CD4-positive, CD25-positive, alpha-beta regulatory T cell (primary cell): ENCODE measurements around the gene COL6A2. TPM values are rescaled to one million over a fixed set of nuclear protein-coding genes. Genes with fewer than 3 reads are reported as not detected.
"Not testable (repeated sequence)": the region's sequence is repeated elsewhere in the genome, so short reads cannot be mapped to it uniquely, and the experiment has no call there.

ENCODE experiments used
- ATAC-seq, 2 donors: fragments of 150-1000 bp; cut with Tn5 transposase; one replicate each; pipeline ENCODE4 v1.10.0; 2021; ENCODE audit warnings: low read depth in 2 of 2, moderate number of reproducible peaks in 2 of 2, moderate library complexity in 1 of 2
- DNase-seq, 3 donors: peaks; one replicate each; pipeline versions ENCODE4 v3.0.0 to v3.0.0-alpha.2; 2012 to 2022; ENCODE audit warnings: mixed read lengths in 1 of 3
- H3K27ac ChIP-seq: one replicate; pipeline ENCODE4 v1.7.0; 2013; ENCODE audit warnings: mild to moderate bottlenecking, low read length; ENCODE audit not compliant: insufficient read depth, poor library complexity, severe bottlenecking
- H3K27me3 ChIP-seq: one replicate; pipeline ENCODE4 v1.7.0; 2013; ENCODE audit warnings: low read length; ENCODE audit not compliant: control insufficient read depth, insufficient read depth
- H3K36me3 ChIP-seq: one replicate; pipeline ENCODE4 v1.7.0; 2013; ENCODE audit warnings: mild to moderate bottlenecking, low read length, moderate library complexity; ENCODE audit not compliant: control insufficient read depth, insufficient read depth
- H3K4me1 ChIP-seq: 2 replicates; pipeline ENCODE4 v1.7.0; 2013; ENCODE audit warnings: mild to moderate bottlenecking, low read length; ENCODE audit not compliant: insufficient read depth, control insufficient read depth, poor library complexity, severe bottlenecking
- H3K4me3 ChIP-seq: one replicate; pipeline ENCODE4 v1.7.0; 2013; ENCODE audit warnings: low read depth, mild to moderate bottlenecking, low read length, moderate library complexity
- H3K9me3 ChIP-seq, 2 experiments: 1 replicate in 1 of 2; 2 replicates in 1 of 2; pipeline ENCODE4 v1.7.0; 2013; ENCODE audit warnings: low read length in 2 of 2, mild to moderate bottlenecking in 1 of 2, moderate library complexity in 1 of 2; ENCODE audit not compliant: control insufficient read depth in 2 of 2
- H3K27ac Mint-ChIP-seq, 3 donors: one replicate each; pipeline ENCODE4 v1.8.0; 2020 to 2022; ENCODE audit warnings: mild to moderate bottlenecking in 3 of 3, mixed read lengths in 3 of 3, moderate library complexity in 2 of 3
- H3K27me3 Mint-ChIP-seq: one replicate; pipeline ENCODE4 v1.8.0; 2022; ENCODE audit warnings: mild to moderate bottlenecking, mixed read lengths
- H3K36me3 Mint-ChIP-seq: one replicate; pipeline ENCODE4 v1.8.0; 2020; ENCODE audit warnings: mixed read lengths
- H3K4me1 Mint-ChIP-seq, 4 donors: one replicate each; pipeline ENCODE4 v1.8.0; 2020 to 2022; ENCODE audit warnings: mixed read lengths in 4 of 4, mild to moderate bottlenecking in 1 of 4
- H3K4me3 Mint-ChIP-seq, 4 donors: one replicate each; pipeline ENCODE4 v1.8.0; 2020 to 2022; ENCODE audit warnings: mild to moderate bottlenecking in 4 of 4, mixed read lengths in 4 of 4, moderate library complexity in 3 of 4
- H3K9me3 Mint-ChIP-seq, 7 donors: one replicate each; pipeline ENCODE4 v1.8.0; 2020 to 2022; ENCODE audit warnings: mixed read lengths in 7 of 7, mild to moderate bottlenecking in 3 of 7, moderate library complexity in 2 of 7
- polyA plus RNA-seq, 4 donors: library from polyadenylated mRNA; unstranded; fragments of 300-500 nt; fragmentation: Illumina TruSeq; gene quantifications; one replicate each; pipeline ENCODE4 v1.2.3, GENCODE V29; 2021
- total RNA-seq: library from RNA; stranded (reverse); gene quantifications from one replicate; pipeline ENCODE4 v1.2.3, GENCODE V29; 2022

COL6A2 gene
- total and polyA plus RNA-seq, 5 donors from 2014 or later: 0.08 to 12.9 (median 1.3) TPM

DNA sequence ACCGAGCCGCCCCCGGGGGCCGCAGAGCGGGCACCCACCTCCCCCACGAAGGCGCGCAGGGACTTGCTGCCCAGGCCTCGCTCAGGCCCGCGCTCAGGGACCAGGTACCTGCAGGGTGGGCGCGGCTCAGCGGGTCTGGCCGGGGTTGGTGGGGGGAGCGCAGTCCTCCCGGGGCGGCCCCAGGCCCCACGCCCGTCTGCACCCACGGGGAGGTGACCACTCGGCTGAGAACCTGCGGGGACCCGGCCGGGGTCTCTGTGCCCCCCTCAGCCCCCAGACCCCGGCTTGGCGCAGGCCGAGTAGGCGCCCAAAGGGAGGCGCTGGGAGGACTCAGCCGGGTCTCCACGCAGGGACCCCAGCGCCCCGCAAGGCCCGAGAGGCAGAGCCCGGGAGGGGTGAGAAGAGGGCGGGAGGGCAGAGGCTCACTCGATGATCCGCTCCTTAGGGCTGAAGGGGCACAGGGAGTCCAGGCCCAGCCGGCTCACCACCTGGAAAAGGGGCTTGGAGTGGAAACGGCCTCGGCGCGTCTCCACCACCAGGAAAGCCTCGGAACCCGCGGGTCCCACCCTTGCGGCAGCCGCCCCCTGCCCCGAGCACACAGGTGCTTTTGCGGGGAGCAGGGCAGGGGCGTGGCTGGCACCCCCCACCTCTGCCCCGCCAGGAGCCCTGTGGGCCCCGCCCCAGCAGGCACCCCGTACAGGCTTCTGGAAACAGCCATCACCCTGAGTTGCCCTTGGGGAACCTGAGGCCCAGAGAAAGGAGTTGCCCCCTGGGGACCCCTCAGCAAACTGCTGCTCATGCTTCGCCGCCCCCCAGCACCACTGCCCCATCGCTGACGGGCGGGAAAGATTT, 48.2 kb downstream of the COL6A2 start:
- Mint-ChIP-seq H3K36me3 (no peaks in the 10 kb centered on the region), H3K4me3 (no peak overlapping the region), H3K27me3 (no peaks in the 10 kb centered on the region), H3K27ac (peak overlapping the region in 1 of 3 donors; percentile 48), H3K9me3 (no peaks in the 10 kb centered on the region), H3K4me1 (peaks cover 0 to 11% (median 6%) of the 10 kb centered on the region in 4 donors)
- DNase-seq: no peak
- H3K4me3 ChIP-seq: no peak overlapping the region
- no peaks in the 10 kb centered on the region for H3K27me3 ChIP-seq
- H3K9me3 ChIP-seq: no peaks in the 10 kb centered on the region
- H3K4me1 ChIP-seq: peaks cover 7% of the 10 kb centered on the region
- no peak for ATAC-seq
- H3K27ac ChIP-seq: no peak overlapping the region
- H3K36me3 ChIP-seq: no peaks in the 10 kb centered on the region

DNA sequence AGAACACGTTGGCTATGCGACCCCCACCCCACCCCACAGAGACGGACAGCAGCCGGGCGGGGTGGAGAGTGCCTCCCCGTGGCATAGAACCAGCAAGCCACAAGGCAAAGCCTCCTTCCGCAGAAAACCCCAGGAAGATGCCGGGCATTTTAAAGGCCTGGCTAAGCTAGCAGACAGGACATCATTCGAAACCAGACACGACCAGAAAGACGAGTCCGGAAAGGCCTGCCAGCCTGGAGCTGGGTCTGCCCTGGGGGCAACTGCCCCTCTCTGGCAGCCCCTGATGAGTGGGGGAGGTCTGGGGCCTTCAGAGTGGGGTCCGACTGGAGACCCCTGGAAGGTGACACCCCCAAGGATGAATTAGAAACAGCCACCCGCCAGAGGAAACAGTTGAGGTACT, 48.9 kb downstream of the COL6A2 start:
- ATAC-seq (no peak), DNase-seq (no peak)
- Mint-ChIP-seq H3K27me3 (no peaks in the 10 kb centered on the region), H3K9me3 (no peaks in the 10 kb centered on the region), H3K4me1 (peaks cover 0 to 11% (median 6%) of the 10 kb centered on the region in 4 donors), H3K4me3 (no peak overlapping the region), H3K36me3 (no peaks in the 10 kb centered on the region), H3K27ac (no peak overlapping the region)
- Histone ChIP-seq H3K9me3 (no peaks in the 10 kb centered on the region), H3K4me3 (no peak overlapping the region), H3K27ac (no peak overlapping the region), H3K4me1 (peaks cover 7% of the 10 kb centered on the region), H3K36me3 (no peaks in the 10 kb centered on the region), H3K27me3 (no peaks in the 10 kb centered on the region)

DNA sequence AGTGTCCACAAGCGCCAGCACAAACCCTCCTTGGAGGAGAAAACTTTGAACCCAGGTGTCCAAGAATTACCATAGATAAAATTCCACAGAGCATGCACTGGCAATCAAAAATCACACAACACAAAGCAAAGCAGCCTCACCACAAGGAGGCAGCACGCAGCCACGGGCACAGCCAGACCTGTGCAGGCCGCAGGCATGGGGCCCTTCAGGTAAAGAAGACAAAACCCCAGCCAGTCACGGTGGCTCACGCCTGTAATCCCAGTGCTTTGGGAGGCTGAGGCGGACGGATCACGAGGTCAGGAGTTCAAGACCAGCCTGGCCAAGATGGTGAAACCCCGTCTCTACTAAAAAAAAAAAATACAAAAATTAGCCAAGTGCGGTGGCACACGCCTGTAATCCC, 49.5 kb downstream of the COL6A2 start:
- not testable (repeated sequence) for H3K27ac ChIP-seq, H3K27me3 ChIP-seq, H3K4me3 ChIP-seq, ATAC-seq, H3K9me3 ChIP-seq, H3K36me3 Mint-ChIP-seq, H3K9me3 Mint-ChIP-seq, H3K4me1 ChIP-seq, H3K4me3 Mint-ChIP-seq, H3K36me3 ChIP-seq, H3K27ac Mint-ChIP-seq, H3K27me3 Mint-ChIP-seq
- peaks cover 0 to 11% (median 6%) of the 10 kb centered on the region in 4 donors for H3K4me1 Mint-ChIP-seq
- peak in 2 of 3 donors; percentile 34 to 66 for DNase-seq

DNA sequence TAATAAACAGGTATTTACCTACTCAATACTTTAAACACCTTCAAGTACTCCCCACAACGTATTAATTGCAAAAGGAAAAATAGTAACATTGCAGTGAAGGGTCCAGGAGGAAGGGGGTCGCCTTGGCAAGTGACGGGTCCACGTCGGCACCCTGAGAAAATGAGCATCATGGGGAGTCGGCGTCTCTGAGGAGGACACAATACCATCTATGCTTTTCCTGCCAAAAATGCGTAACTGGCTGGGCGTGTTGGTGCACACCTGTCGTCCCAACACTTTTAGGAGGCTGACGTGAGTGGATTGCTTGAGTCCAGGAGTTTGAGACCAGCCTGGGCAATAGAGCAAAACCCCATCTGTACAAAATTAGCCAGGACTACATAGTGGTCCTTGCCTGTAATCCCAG, 50.2 kb downstream of the COL6A2 start:
- no peaks in the 10 kb centered on the region for H3K36me3 ChIP-seq
- Mint-ChIP-seq H3K27me3 (no peaks in the 10 kb centered on the region), H3K4me1 (peaks cover 0 to 14% (median 6%) of the 10 kb centered on the region in 4 donors), H3K27ac (no peak overlapping the region), H3K9me3 (no peaks in the 10 kb centered on the region), H3K36me3 (no peaks in the 10 kb centered on the region), H3K4me3 (no peak overlapping the region)
- ATAC-seq (no peak), DNase-seq (no peak)
- no peak overlapping the region for H3K4me3 ChIP-seq
- H3K27ac ChIP-seq: no peak overlapping the region
- no peaks in the 10 kb centered on the region for H3K27me3 ChIP-seq
- no peaks in the 10 kb centered on the region for H3K9me3 ChIP-seq
- peaks cover 7% of the 10 kb centered on the region for H3K4me1 ChIP-seq

DNA sequence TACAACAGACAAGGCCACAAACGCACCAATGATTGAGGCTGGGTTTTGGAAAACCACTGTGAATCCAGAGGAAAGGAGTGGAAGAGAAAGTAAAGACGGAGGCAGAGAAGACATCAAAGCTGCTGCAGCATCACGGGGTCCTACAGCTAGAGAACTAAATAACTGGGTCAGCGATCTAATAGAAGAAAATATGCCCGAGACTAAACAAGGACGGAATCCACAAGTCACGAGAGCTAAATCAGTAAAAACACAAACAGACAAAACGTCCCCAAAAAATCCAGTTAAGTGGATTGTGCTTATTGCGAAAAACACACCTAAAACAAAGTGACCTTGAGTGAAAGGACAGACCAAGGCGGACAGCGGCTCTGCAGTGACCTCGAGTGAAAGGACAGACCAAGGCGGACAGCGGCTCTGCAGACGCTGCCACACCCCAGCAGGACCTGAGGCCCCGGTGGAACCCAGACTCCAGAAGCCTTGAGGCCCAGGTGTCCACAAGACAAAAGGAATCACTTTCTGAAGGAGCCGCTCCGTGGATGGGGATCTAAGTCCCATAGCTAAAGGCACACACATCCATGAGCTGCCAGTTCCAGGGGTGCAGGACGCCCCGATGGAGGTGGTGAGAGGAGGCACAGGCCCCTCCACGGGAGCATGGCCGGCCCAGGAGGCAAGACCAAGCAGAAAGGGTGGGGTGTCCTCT, 51.4 kb downstream of the COL6A2 start:
- no peaks in the 10 kb centered on the region for H3K9me3 ChIP-seq
- DNase-seq (no peak), ATAC-seq (no peak)
- Mint-ChIP-seq H3K4me3 (no peak overlapping the region), H3K36me3 (no peaks in the 10 kb centered on the region), H3K9me3 (no peaks in the 10 kb centered on the region), H3K27ac (no peak overlapping the region), H3K4me1 (peaks cover 0 to 6% (median 2%) of the 10 kb centered on the region in 4 donors), H3K27me3 (no peaks in the 10 kb centered on the region)
- no peak overlapping the region for H3K4me3 ChIP-seq
- H3K27ac ChIP-seq: no peak overlapping the region
- H3K36me3 ChIP-seq: no peaks in the 10 kb centered on the region
- H3K27me3 ChIP-seq: no peaks in the 10 kb centered on the region
- no peaks in the 10 kb centered on the region for H3K4me1 ChIP-seq

DNA sequence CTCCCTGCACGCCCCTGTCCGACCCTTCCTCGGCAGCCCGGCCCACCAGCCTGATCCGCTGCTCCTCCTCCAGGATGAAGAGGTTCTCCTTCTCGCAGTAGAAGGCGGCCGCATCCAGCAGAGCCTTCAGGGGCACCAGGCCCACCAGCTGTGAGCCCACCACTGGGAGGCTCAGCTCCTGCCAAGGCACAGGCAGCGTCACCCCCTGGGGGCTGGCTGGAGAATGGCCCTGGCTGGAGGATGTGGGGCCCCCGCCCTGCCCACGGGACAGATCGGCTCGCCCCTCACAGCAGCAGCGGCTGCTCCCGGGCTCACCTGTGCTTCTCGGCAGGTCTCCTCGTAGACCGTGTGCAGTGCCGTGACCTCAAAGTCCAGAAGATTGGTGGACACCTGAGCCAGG, 52.2 kb downstream of the COL6A2 start:
- Mint-ChIP-seq H3K27ac (no peak overlapping the region), H3K4me1 (peaks cover 0 to 5% (median 1%) of the 10 kb centered on the region in 4 donors), H3K9me3 (no peaks in the 10 kb centered on the region), H3K4me3 (no peak overlapping the region), H3K27me3 (no peaks in the 10 kb centered on the region), H3K36me3 (no peaks in the 10 kb centered on the region)
- ATAC-seq: no peak
- Histone ChIP-seq H3K9me3 (no peaks in the 10 kb centered on the region), H3K36me3 (no peaks in the 10 kb centered on the region), H3K27me3 (no peaks in the 10 kb centered on the region), H3K27ac (no peak overlapping the region), H3K4me3 (no peak overlapping the region), H3K4me1 (no peaks in the 10 kb centered on the region)
- DNase-seq: no peak

DNA sequence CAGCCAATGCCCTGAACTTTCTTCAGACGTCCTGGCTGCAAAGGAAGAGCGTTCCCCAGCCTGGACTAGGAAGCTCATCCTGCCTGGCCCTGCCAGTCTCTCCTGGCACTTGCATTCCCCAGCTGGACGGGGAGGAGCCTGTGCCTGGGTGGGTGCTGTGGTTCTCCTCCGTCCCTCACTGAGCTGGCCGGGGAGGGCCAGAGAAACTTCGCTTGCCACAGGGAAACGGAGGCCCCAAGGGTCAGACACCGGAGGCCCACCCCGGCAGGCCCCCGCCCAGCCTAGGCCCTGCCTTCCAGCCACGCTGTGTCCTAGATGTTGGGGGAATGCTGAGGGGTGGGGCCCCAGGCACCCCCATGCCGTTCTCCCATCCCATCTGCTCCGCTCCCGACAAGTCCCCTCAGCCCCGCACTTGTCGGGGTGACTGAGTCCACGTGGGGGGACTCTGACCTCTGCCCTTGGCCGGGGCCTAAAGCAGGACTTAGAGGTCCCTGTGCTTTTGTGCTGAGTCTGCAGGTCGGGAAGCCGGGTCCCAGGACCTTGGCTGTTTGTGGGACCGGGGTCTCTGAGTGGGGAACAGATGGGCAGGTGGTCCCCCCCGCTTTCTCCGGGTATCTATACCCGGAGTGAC, 52.7 kb downstream of the COL6A2 start:
- Histone ChIP-seq H3K4me3 (no peak overlapping the region), H3K4me1 (no peaks in the 10 kb centered on the region), H3K9me3 (no peaks in the 10 kb centered on the region), H3K27me3 (no peaks in the 10 kb centered on the region), H3K27ac (no peak overlapping the region), H3K36me3 (no peaks in the 10 kb centered on the region)
- Mint-ChIP-seq H3K9me3 (no peaks in the 10 kb centered on the region), H3K27me3 (no peaks in the 10 kb centered on the region), H3K4me1 (peaks cover 0 to 5% (median 1%) of the 10 kb centered on the region in 4 donors), H3K36me3 (no peaks in the 10 kb centered on the region), H3K4me3 (no peak overlapping the region), H3K27ac (no peak overlapping the region)
- ATAC-seq (no peak), DNase-seq (no peak)
